G401 (cell line): ENCODE measurements around the gene PSPN. TPM values are rescaled to one million over a fixed set of nuclear protein-coding genes. Genes with fewer than 3 reads are reported as not detected.
"Not testable (repeated sequence)": the region's sequence is repeated elsewhere in the genome, so short reads cannot be mapped to it uniquely, and the experiment has no call there.

Experiments
- DNase-seq: peaks from one replicate; pipeline ENCODE4 v3.0.0-alpha.2; 2015; ENCODE audit warnings: low spot score
- in situ Hi-C: cut with HindIII; loops from 2 replicates; pipeline ENCODE4 v1.10.0; 2016; ENCODE audit warnings: low sequenced_read_pairs, mixed read lengths
- total RNA-seq: library from RNA; depleted of rRNA; stranded (reverse); fragments of >200 nt; shearing (Covaris generic); gene quantifications from 2 replicates; pipeline ENCODE4 v1.2.3, GENCODE V29; 2014; rRNA removed

The PSPN gene
- total RNA-seq, 1 experiment from 2014 or later, result 1.4 TPM

- in situ Hi-C loops, DNase-seq: not testable (repeated sequence)
Measured at GRCh38 chr19:6349271-6349670, 26.5 kb downstream of the PSPN start.

- no peak for DNase-seq
- in situ Hi-C loops, result no loop called here
Measured at GRCh38 chr19:6343462-6343861, 32.3 kb downstream of the PSPN start.

GRCh38 chr19:6340493-6341201 lies 35.1 kb downstream of the PSPN start:
- no peak for DNase-seq
- in situ Hi-C loops, result no loop called here

- in situ Hi-C loops, result no loop called here
- no peak for DNase-seq
Measured at GRCh38 chr19:6334490-6335285, 41.0 kb downstream of the PSPN start.

- in situ Hi-C loops, result no loop called here
- DNase-seq, result no peak
Measured at GRCh38 chr19:6333439-6333838, 42.3 kb downstream of the PSPN start, which contains the start of gene ACER1. Gene ACER1, minus strand, starts transcription at chr19:6333612. Its CDS starts 61 bp downstream, at chr19:6333551.

GRCh38 chr19:6326815-6327214 lies 48.9 kb downstream of the PSPN start:
- in situ Hi-C loops, result no loop called here
- no peak for DNase-seq

- in situ Hi-C loops, result no loop called here
- no peak for DNase-seq
Measured at GRCh38 chr19:6325614-6326013, 50.1 kb downstream of the PSPN start.

Other genes starting within 250 kb of the PSPN start
- gene ACSBG2, start 240.3 kb downstream of the PSPN start, total RNA-seq, result not detected in 2 replicates
- gene MLLT1, start 96.0 kb downstream of the PSPN start, total RNA-seq, result 5.6 and 7.5 TPM in 2 replicates
- not detected in 2 replicates for gene ACER1, start 42.3 kb downstream of the PSPN start, total RNA-seq
- 145 and 195 TPM in 2 replicates for gene CLPP, start 14.4 kb downstream of the PSPN start, total RNA-seq
- 105 and 149 TPM in 2 replicates for gene ALKBH7, start 3.1 kb downstream of the PSPN start, total RNA-seq
- 147 and 163 TPM in 2 replicates for gene GTF2F1, start 17.2 kb upstream of the PSPN start, total RNA-seq
- gene KHSRP, start 48.9 kb upstream of the PSPN start, total RNA-seq, result 170 and 189 TPM in 2 replicates
- 1.3 TPM in 1 of 2 replicates, not detected in the other for gene SLC25A41, start 57.8 kb upstream of the PSPN start, total RNA-seq
- 57.6 and 60.6 TPM in 2 replicates for gene SLC25A23, start 83.9 kb upstream of the PSPN start, total RNA-seq
- 1.9 TPM in 1 of 2 replicates, not detected in the other for gene CRB3, start 88.3 kb upstream of the PSPN start, total RNA-seq
- not detected in 2 replicates for gene DENND1C, start 105.9 kb upstream of the PSPN start, total RNA-seq
- gene TUBB4A, start 126.4 kb upstream of the PSPN start, total RNA-seq, result 2.1 and 3.3 TPM in 2 replicates
- gene TNFSF9, start 155.1 kb upstream of the PSPN start, total RNA-seq, result 39.0 and 60.2 TPM in 2 replicates
- gene CD70, start 215.2 kb upstream of the PSPN start, total RNA-seq, result 131 and 143 TPM in 2 replicates